HepG2 (cell line): Measurements from ENCODE around the gene GKN1. TPM values are rescaled to one million over a fixed set of nuclear protein-coding genes. Genes with fewer than 3 reads are reported as not detected.

Source experiments
- ARID3A ChIP-seq: IDR thresholded peaks from 2 replicates; pipeline ENCODE4 v1.6.1; 2012; ENCODE audit warnings: low read depth, low read length, improper control_type of control experiment
- HINFP ChIP-seq: sonication (generic); formaldehyde crosslinking; IDR thresholded peaks from 2 replicates; pipeline ENCODE4 v1.4.0; 2020; ENCODE audit warnings: low read depth, mild to moderate bottlenecking, missing genetic modification reagents
- IKZF4 ChIP-seq: sonication (generic); formaldehyde crosslinking; IDR thresholded peaks from 2 replicates; pipeline ENCODE4 v1.5.1; 2020; ENCODE audit warnings: borderline replicate concordance, mild to moderate bottlenecking, low read depth, missing genetic modification reagents; ENCODE audit errors: not compliant biosample characterization
- IRF2 ChIP-seq: IDR thresholded peaks from 2 replicates; pipeline ENCODE4 v1.6.1; 2018; ENCODE audit warnings: missing genetic modification reagents, missing compliant biosample characterization
- KDM1A ChIP-seq: IDR thresholded peaks from 2 replicates; pipeline ENCODE4 v1.6.1; 2016; ENCODE audit warnings: missing compliant biosample characterization
- MEIS1 ChIP-seq: sonication (generic); formaldehyde crosslinking; IDR thresholded peaks from 2 replicates; pipeline ENCODE4 v1.9.0; 2021; ENCODE audit warnings: mild to moderate bottlenecking, missing genetic modification reagents, moderate library complexity, borderline replicate concordance
- MTA1 ChIP-seq: sonication (generic); formaldehyde crosslinking; IDR thresholded peaks from 2 replicates; pipeline ENCODE4 v1.4.0; 2020; ENCODE audit warnings: missing genetic modification reagents, mild to moderate bottlenecking, borderline replicate concordance
- PRDM10 ChIP-seq: sonication (generic); formaldehyde crosslinking; IDR thresholded peaks from 2 replicates; pipeline ENCODE4 v1.4.0; 2020; ENCODE audit warnings: low read depth, missing genetic modification reagents
- PRDM15 ChIP-seq: sonication (generic); formaldehyde crosslinking; IDR thresholded peaks from 2 replicates; pipeline ENCODE4 v1.4.0; 2020; ENCODE audit warnings: missing genetic modification reagents
- RBAK ChIP-seq: sonication (generic); formaldehyde crosslinking; IDR thresholded peaks from 2 replicates; pipeline ENCODE4 v1.5.1; 2020; ENCODE audit warnings: mild to moderate bottlenecking, missing genetic modification reagents
- REPIN1 ChIP-seq: sonication (generic); formaldehyde crosslinking; IDR thresholded peaks from 2 replicates; pipeline ENCODE4 v1.8.0; 2022; ENCODE audit warnings: missing genetic modification reagents, low read depth, mild to moderate bottlenecking, borderline replicate concordance
- RNF2 ChIP-seq: fragments of 450-650 bp; conservative IDR thresholded peaks from 2 replicates; pipeline ENCODE4 v1.6.1; 2016; ENCODE audit warnings: low read depth
- SNAPC5 ChIP-seq: sonication (generic); formaldehyde crosslinking; IDR thresholded peaks from 2 replicates; pipeline ENCODE4 v1.8.1; 2023; ENCODE audit warnings: mild to moderate bottlenecking, missing genetic modification reagents, borderline replicate concordance
- TBX2 ChIP-seq: sonication (generic); formaldehyde crosslinking; IDR thresholded peaks from 2 replicates; pipeline ENCODE4 v1.5.0; 2020; ENCODE audit warnings: missing genetic modification reagents, mild to moderate bottlenecking, borderline replicate concordance
- ZNF274 ChIP-seq: sonication (generic); formaldehyde crosslinking; IDR thresholded peaks from 2 replicates; pipeline ENCODE4 v1.5.1; 2020; ENCODE audit warnings: mild to moderate bottlenecking, missing genetic modification reagents
- ZNF619 ChIP-seq: sonication (generic); formaldehyde crosslinking; IDR thresholded peaks from 2 replicates; pipeline ENCODE4 v1.4.0; 2020; ENCODE audit warnings: mild to moderate bottlenecking, missing genetic modification reagents
- polyA plus RNA-seq, 8 experiments: library from polyadenylated mRNA; depleted of rRNA in 3 of 8; stranded (reverse) in 7 of 8; unstranded in 1 of 8; fragments of >200 nt; fragmentation: Illumina TruSeq in 4 of 8; extraction: Trizol in 4 of 8; gene quantifications; 2 replicates each; pipeline versions ENCODE4 v1.2.1 to v1.2.3, GENCODE V29; 2011 to 2016; ENCODE audit warnings: low read depth in 4 of 8, missing spikeins in 1 of 8, mixed read lengths in 1 of 8; ENCODE audit not compliant: insufficient read depth in 1 of 8
- total RNA-seq, 5 experiments: library from RNA; depleted of rRNA; stranded (reverse); fragments of >200 nt; fragmentation: Illumina TruSeq; extraction: Trizol; gene quantifications; 2 replicates each; pipeline ENCODE4 v1.2.3, GENCODE V29; 2016; ENCODE audit warnings: low read depth in 1 of 5

Gene GKN1
- total and polyA plus RNA-seq, 2 of the 13 experiments (the other 11 are each of a cell fraction or from before 2014, with no cell fraction given) = not detected

- TF ChIP-seq PRDM15 (CRISPR knock-in tag) (no peak), KDM1A (CRISPR knock-in tag) (no peak), IKZF4 (CRISPR knock-in tag) (peak; percentile 95), RNF2 (peak; percentile 66; the same call in 1 of the 2 replicates), ARID3A (no peak), TBX2 (peak; percentile 23; the same call in 1 of the 2 replicates), MTA1 (CRISPR knock-in tag) (peak; percentile 66; the same call in 1 of the 2 replicates), PRDM10 (0 out of 2 replicates have a peak, but pooled peaks have one; percentile 26), RBAK (CRISPR knock-in tag) (no peak), MEIS1 (CRISPR knock-in tag) (0 out of 2 replicates have a peak, but pooled peaks have one; percentile 77), ZNF619 (CRISPR knock-in tag) (peak; percentile 59; the same call in 1 of the 2 replicates), ZNF274 (CRISPR knock-in tag) (peak; percentile 33; the same call in 1 of the 2 replicates), IRF2 (CRISPR knock-in tag) (no peak), SNAPC5 (CRISPR knock-in tag) (no peak), REPIN1 (CRISPR knock-in tag) (peak; percentile 55; the same call in 1 of the 2 replicates), HINFP (0 out of 2 replicates have a peak, but pooled peaks have one; percentile 49)
These were observed 30.6 kb upstream of the GKN1 start (continued) for GRCh38 chr2:68943581-68944568.
